Upper lobe of left lung (tissue), 6 donors: ENCODE results near the gene CYB5R4. TPM values are rescaled to one million over a fixed set of nuclear protein-coding genes. Genes with fewer than 3 reads are reported as not detected.

Source experiments
- ATAC-seq, 2 donors: fragments of 200-7000 bp; cut with Tn5 transposase; one replicate each; pipeline ENCODE4 v1.9.1; 2022; ENCODE audit warnings: mild to moderate bottlenecking in 2 of 2, moderate library complexity in 2 of 2; ENCODE audit not compliant: low FRiP score in 2 of 2
- DNase-seq, 2 donors: peaks; one replicate each; pipeline ENCODE4 v3.0.0-alpha.2; 2019 to 2020
- H3K27ac ChIP-seq, 4 donors: fragments of 200-600 bp; sonication (generic); one replicate each; pipeline ENCODE4 v1.5.1; 2016 to 2019
- H3K27me3 ChIP-seq, 4 donors: fragments of 200-600 bp; sonication (generic); one replicate each; pipeline ENCODE4 v1.5.1; 2017 to 2019
- H3K36me3 ChIP-seq, 4 donors: fragments of 200-600 bp; sonication (generic); one replicate each; pipeline ENCODE4 v1.5.1; 2016 to 2019
- H3K4me1 ChIP-seq, 4 donors: fragments of 200-600 bp; sonication (generic); one replicate each; pipeline ENCODE4 v1.5.1; 2018 to 2019
- H3K4me3 ChIP-seq, 4 donors: fragments of 200-600 bp; sonication (generic); one replicate each; pipeline ENCODE4 v1.5.1; 2017 to 2019; ENCODE audit warnings: mild to moderate bottlenecking in 2 of 4, moderate library complexity in 1 of 4
- H3K9me3 ChIP-seq, 4 donors: fragments of 200-600 bp; sonication (generic); one replicate each; pipeline ENCODE4 v1.5.1; 2018 to 2019
- EP300 ChIP-seq, 4 donors: sonication (generic); formaldehyde crosslinking; IDR thresholded peaks; one replicate each; pipeline ENCODE4 v1.5.1; 2017; ENCODE audit warnings: antibody characterized with exemption in 4 of 4, control low read depth in 2 of 4
- POLR2A ChIP-seq, 4 donors: fragments of 450-650 bp; IDR thresholded peaks; one replicate each; pipeline ENCODE4 v1.5.1; 2016 to 2017; ENCODE audit warnings: antibody characterized with exemption in 4 of 4, mild to moderate bottlenecking in 2 of 4
- POLR2AphosphoS5 ChIP-seq, 2 donors: sonication (generic); formaldehyde crosslinking; IDR thresholded peaks; one replicate each; pipeline ENCODE4 v1.5.1; 2017; ENCODE audit warnings: antibody characterized with exemption in 2 of 2
- WGBS, 2 donors: methylation state at CpG; one replicate each; pipeline ENCODE4 v1.1.5; 2017 to 2018; 5-methylcytosine and 5-hydroxymethylcytosine counted together
- total RNA-seq, 6 donors: library from RNA; depleted of rRNA in 4 of 6; stranded (reverse); fragments of >200 nt in 4 of 6; gene quantifications; one replicate each; pipeline versions ENCODE4 v1.1.0 to v1.2.1, GENCODE V29; 2016 to 2021
- TF ChIP-seq, protein P1 (sequence below), 6 experiments: fragments of 450-650 bp in 4 of 6; fragments of 200-600 bp in 2 of 6; sonication (generic) in 2 of 6; IDR thresholded peaks; one replicate each; pipeline ENCODE4 v1.5.1; 2016 to 2019; ENCODE audit warnings: antibody characterized with exemption in 6 of 6
- donor health status: DM: no; HTN: no; CAD: no; lungs with moderate emphysema.
- donor health status: DM: no; HTN: yes; CAD: no; lungs with severe emphysema.

CYB5R4 gene
- total RNA-seq, 6 donors from 2014 or later = 5.2 to 25.8 (median 13.1) TPM

DNA sequence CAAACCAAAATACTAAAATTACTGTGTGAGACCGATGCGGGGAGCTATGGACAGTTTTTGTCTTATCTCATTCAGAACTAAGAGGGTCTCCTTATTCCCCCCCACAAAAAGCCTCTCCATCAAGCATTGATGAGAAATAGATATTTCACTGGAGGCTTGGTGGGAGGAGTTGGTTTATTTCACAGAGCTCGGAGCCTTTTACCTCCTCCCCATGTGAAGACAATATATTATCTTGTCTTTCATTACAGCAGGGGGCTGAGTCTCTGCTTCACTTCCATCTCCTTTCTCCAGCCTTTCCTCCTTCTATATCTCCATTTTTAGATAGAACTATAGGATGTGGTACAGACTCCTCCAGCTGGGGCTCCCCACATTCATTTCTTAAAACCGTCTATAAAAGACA is 144.2 kb downstream of the CYB5R4 start:
- no peak overlapping the region for H3K4me3 ChIP-seq
- WGBS, 2 donors = 86 to 90% methylated on average over 4 of the region's 4 CpGs
- H3K9me3 ChIP-seq = no peaks in the 10 kb centered on the region
- TF ChIP-seq POLR2AphosphoS5 (IDR thresholded peaks at IDR 0.05) (no peak), EP300 (IDR thresholded peaks at IDR 0.05) (no peak), POLR2A (IDR thresholded peaks at IDR 0.05) (no peak)
- TF ChIP-seq, protein P1, sequence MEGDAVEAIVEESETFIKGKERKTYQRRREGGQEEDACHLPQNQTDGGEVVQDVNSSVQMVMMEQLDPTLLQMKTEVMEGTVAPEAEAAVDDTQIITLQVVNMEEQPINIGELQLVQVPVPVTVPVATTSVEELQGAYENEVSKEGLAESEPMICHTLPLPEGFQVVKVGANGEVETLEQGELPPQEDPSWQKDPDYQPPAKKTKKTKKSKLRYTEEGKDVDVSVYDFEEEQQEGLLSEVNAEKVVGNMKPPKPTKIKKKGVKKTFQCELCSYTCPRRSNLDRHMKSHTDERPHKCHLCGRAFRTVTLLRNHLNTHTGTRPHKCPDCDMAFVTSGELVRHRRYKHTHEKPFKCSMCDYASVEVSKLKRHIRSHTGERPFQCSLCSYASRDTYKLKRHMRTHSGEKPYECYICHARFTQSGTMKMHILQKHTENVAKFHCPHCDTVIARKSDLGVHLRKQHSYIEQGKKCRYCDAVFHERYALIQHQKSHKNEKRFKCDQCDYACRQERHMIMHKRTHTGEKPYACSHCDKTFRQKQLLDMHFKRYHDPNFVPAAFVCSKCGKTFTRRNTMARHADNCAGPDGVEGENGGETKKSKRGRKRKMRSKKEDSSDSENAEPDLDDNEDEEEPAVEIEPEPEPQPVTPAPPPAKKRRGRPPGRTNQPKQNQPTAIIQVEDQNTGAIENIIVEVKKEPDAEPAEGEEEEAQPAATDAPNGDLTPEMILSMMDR (IDR thresholded peaks at IDR 0.05) = no peak
- no peaks in the 10 kb centered on the region for H3K27me3 ChIP-seq
- no peaks in the 10 kb centered on the region for H3K4me1 ChIP-seq
- ATAC-seq (no peak), DNase-seq (no peak)
- H3K36me3 ChIP-seq = no peaks in the 10 kb centered on the region
- H3K27ac ChIP-seq = no peak overlapping the region

DNA sequence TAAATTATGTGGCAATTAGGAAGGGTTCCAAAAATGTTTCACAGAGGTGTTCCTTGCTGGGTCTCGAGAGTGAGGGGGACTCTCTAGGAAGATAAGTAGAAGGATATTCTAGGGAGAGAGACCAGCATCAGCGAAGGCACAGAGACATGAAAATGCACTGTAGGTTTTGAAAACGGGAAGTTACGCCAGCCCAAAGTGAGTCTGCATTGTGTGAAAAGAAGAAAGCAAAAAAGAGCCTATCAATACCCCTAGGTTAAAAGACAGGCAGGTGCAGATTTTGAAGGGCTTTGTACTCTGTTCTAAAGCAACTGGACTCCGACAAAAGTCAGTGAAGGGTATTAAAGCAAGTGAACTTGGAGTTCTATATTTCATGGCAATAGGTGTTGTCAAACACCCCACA is 148.4 kb downstream of the CYB5R4 start:
- 67 to 78% methylated on average over 5 of the region's 5 CpGs for WGBS, 2 donors
- no peaks in the 10 kb centered on the region for H3K36me3 ChIP-seq
- H3K4me1 ChIP-seq = no peaks in the 10 kb centered on the region
- no peaks in the 10 kb centered on the region for H3K9me3 ChIP-seq
- no peak for DNase-seq
- no peak overlapping the region for H3K27ac ChIP-seq
- ATAC-seq = no peak
- H3K27me3 ChIP-seq = no peaks in the 10 kb centered on the region
- TF ChIP-seq EP300 (IDR thresholded peaks at IDR 0.05) (no peak), POLR2A (IDR thresholded peaks at IDR 0.05) (no peak), POLR2AphosphoS5 (IDR thresholded peaks at IDR 0.05) (no peak)
- TF ChIP-seq, protein P1 (IDR thresholded peaks at IDR 0.05) = no peak
- no peak overlapping the region for H3K4me3 ChIP-seq

GRCh38 chr6:84013354-84013753 is 153.9 kb downstream of the CYB5R4 start:
- no peaks in the 10 kb centered on the region for H3K4me1 ChIP-seq
- WGBS, 2 donors = 79 to 83% methylated on average over 2 of the region's 2 CpGs
- no peaks in the 10 kb centered on the region for H3K27me3 ChIP-seq
- H3K9me3 ChIP-seq = no peaks in the 10 kb centered on the region
- no peak overlapping the region for H3K4me3 ChIP-seq
- no peak overlapping the region for H3K27ac ChIP-seq
- no peaks in the 10 kb centered on the region for H3K36me3 ChIP-seq
- no peak for DNase-seq
- TF ChIP-seq POLR2AphosphoS5 (IDR thresholded peaks at IDR 0.05) (no peak), POLR2A (IDR thresholded peaks at IDR 0.05) (no peak), EP300 (IDR thresholded peaks at IDR 0.05) (no peak)
- TF ChIP-seq, protein P1 (IDR thresholded peaks at IDR 0.05) = no peak
- ATAC-seq = no peak

- H3K36me3 ChIP-seq = no peaks in the 10 kb centered on the region
- H3K27ac ChIP-seq = no peak overlapping the region
- H3K4me1 ChIP-seq = no peaks in the 10 kb centered on the region
- H3K9me3 ChIP-seq = no peaks in the 10 kb centered on the region
- ATAC-seq (no peak), DNase-seq (no peak)
- no peak for TF ChIP-seq POLR2A (IDR thresholded peaks at IDR 0.05)
- no peak for TF ChIP-seq EP300 (IDR thresholded peaks at IDR 0.05)
- no peak for TF ChIP-seq POLR2AphosphoS5 (IDR thresholded peaks at IDR 0.05)
- TF ChIP-seq, protein P1 (IDR thresholded peaks at IDR 0.05) = no peak
- no peaks in the 10 kb centered on the region for H3K27me3 ChIP-seq
- H3K4me3 ChIP-seq = no peak overlapping the region
- WGBS, 2 donors = 50 to 61% methylated on average over 3 of the region's 3 CpGs
These were observed 154.4 kb downstream of the CYB5R4 start for GRCh38 chr6:84013931-84014330.

DNA sequence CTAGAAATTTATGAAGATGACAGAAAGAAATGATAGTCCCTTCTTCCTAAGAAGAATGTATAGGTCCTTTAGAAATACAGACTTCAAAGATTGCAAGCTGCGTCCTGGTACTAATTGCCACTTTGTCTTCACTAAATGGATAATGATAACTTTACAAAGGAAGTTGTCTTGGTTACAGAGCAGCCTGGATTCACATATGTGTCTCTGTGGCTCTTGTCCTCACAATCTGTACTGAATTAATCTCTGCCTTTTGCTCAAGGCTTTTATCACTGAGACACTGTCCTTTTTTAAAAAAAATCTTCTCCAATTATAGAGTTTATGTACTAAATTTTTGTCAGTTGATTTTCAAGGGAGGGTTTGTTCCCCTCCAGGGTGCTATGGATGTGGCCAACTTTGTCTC is 156.5 kb downstream of the CYB5R4 start:
- no peak for DNase-seq
- no peak for TF ChIP-seq EP300 (IDR thresholded peaks at IDR 0.05)
- no peak for TF ChIP-seq POLR2AphosphoS5 (IDR thresholded peaks at IDR 0.05)
- no peak for TF ChIP-seq POLR2A (IDR thresholded peaks at IDR 0.05)
- TF ChIP-seq, protein P1 (IDR thresholded peaks at IDR 0.05) = no peak
- Histone ChIP-seq H3K27me3 (no peaks in the 10 kb centered on the region), H3K36me3 (no peaks in the 10 kb centered on the region), H3K4me1 (no peaks in the 10 kb centered on the region), H3K4me3 (no peak overlapping the region), H3K27ac (no peak overlapping the region), H3K9me3 (no peaks in the 10 kb centered on the region)
- WGBS, 2 donors = 77 to 80% methylated on average over 1 of the region's 1 CpG
- no peak for ATAC-seq
